ENCODE data around the gene NRXN3.

NRXN3 gene

GRCh38 chr14:79709573-79709972, 1539.4 kb downstream of the NRXN3 start:
- CTCF ChIA-PET = no interaction called here
- POLR2A ChIA-PET = no interaction called here

GRCh38 chr14:79712302-79712950, 1542.3 kb downstream of the NRXN3 start:
- Histone ChIP-seq H3K27ac (ENCODE audit: extremely low read depth, low read depth, low read length) (no peak overlapping the region), H3K4me1 (ENCODE audit: control insufficient read depth, insufficient read depth, low read length) (peaks cover 20% of the 10 kb centered on the region), H3K9me3 (ENCODE audit: control insufficient read depth, insufficient read depth, low read depth, low read length) (no peaks in the 10 kb centered on the region), H3K4me3 (ENCODE audit: low read depth, low read length) (no peak overlapping the region), H3K36me3 (ENCODE audit: control insufficient read depth in 2 of 2, insufficient read depth in 1 of 2, low read length in 2 of 2) (no peaks in the 10 kb centered on the region)
- CTCF ChIA-PET = interaction anchor here (0.6 kb wide), 1 partner anchor 11 kb away, joined by 3 read pairs; no protein-coding TSS in a partner anchor
- POLR2A ChIA-PET = no interaction called here
- TF ChIP-seq ZBTB17 (tag by site-specific recombination; IDR thresholded peaks at IDR 0.05) = no peak
- no peak for TF ChIP-seq PRDM2 (tag by site-specific recombination; IDR thresholded peaks at IDR 0.05; ENCODE audit: borderline replicate concordance)
- no peak for TF ChIP-seq ZSCAN4 (tag by site-specific recombination; IDR thresholded peaks at IDR 0.05)
- no peak for TF ChIP-seq ZEB2 (tag by site-specific recombination; IDR thresholded peaks at IDR 0.05)
- no peak for TF ChIP-seq ZIC2 (tag by site-specific recombination; IDR thresholded peaks at IDR 0.05)

More at GRCh38 chr14:79709573-79709972, 1539.4 kb downstream of the NRXN3 start:
- Histone ChIP-seq H3K4me1 (ENCODE audit: control insufficient read depth, insufficient read depth, low read length) (peaks cover 33% of the 10 kb centered on the region), H3K36me3 (ENCODE audit: control insufficient read depth in 2 of 2, insufficient read depth in 1 of 2, low read length in 2 of 2) (no peaks in the 10 kb centered on the region), H3K9me3 (ENCODE audit: control insufficient read depth, insufficient read depth, low read depth, low read length) (no peaks in the 10 kb centered on the region), H3K27ac (ENCODE audit: extremely low read depth, low read depth, low read length) (no peak overlapping the region), H3K4me3 (ENCODE audit: low read depth, low read length) (no peak overlapping the region)
- TF ChIP-seq ZNF544 (tag by site-specific recombination; IDR thresholded peaks at IDR 0.05) = no peak
- no peak for TF ChIP-seq ZNF169 (tag by site-specific recombination; IDR thresholded peaks at IDR 0.05)
- TF ChIP-seq ELK4 (IDR thresholded peaks at IDR 0.05; ENCODE audit: borderline replicate concordance, low read depth, low read length) = no peak
- TF ChIP-seq KLF16 (tag by site-specific recombination; IDR thresholded peaks at IDR 0.05) = no peak
- TF ChIP-seq ZNF623 (tag by site-specific recombination; IDR thresholded peaks at IDR 0.05) = no peak
- TF ChIP-seq KLF17 (tag by site-specific recombination; IDR thresholded peaks at IDR 0.05) = no peak
- no peak for TF ChIP-seq WT1 (tag by site-specific recombination; IDR thresholded peaks at IDR 0.05)
- TF ChIP-seq PRDM4 (tag by site-specific recombination; IDR thresholded peaks at IDR 0.05) = no peak
- TF ChIP-seq ZNF2 (tag by site-specific recombination; IDR thresholded peaks at IDR 0.05) = no peak
- no peak for TF ChIP-seq ZNF114 (tag by site-specific recombination; IDR thresholded peaks at IDR 0.05)
- no peak for TF ChIP-seq HOXC10 (CRISPR knock-in tag; IDR thresholded peaks at IDR 0.05)
- TF ChIP-seq SP7 (tag by site-specific recombination; IDR thresholded peaks at IDR 0.05) = no peak
- TF ChIP-seq ZNF513 (tag by site-specific recombination; IDR thresholded peaks at IDR 0.05) = no peak
- no peak for TF ChIP-seq ZNF19 (tag by site-specific recombination; IDR thresholded peaks at IDR 0.05; ENCODE audit: low read depth)
